Measurements from ENCODE around the gene RBFOX2.

The RBFOX2 gene

GRCh38 chr22:35912658-35913057 is 116.0 kb downstream of the RBFOX2 start:
- Mint-ChIP-seq H3K4me3 (no peak overlapping the region), H3K36me3 (no peaks in the 10 kb centered on the region), H3K27me3 (peaks cover 3% of the 10 kb centered on the region), H3K27ac (no peak overlapping the region), H3K4me1 (peaks cover 16% of the 10 kb centered on the region), H3K9me3 (no peaks in the 10 kb centered on the region)
- DNase-seq, result no peak
- CTCF ChIA-PET, result interaction anchor here (0.8 kb wide), 1 partner anchor 10 kb away, joined by 3 read pairs; no protein-coding TSS in a partner anchor

- no peaks in the 10 kb centered on the region for H3K36me3 Mint-ChIP-seq
- H3K27me3 Mint-ChIP-seq, result peaks cover 3% of the 10 kb centered on the region
- CTCF ChIA-PET, result interaction anchor here (0.8 to 1.1 kb wide), 2 partner anchors 9 to 154 kb away, joined by 3 read pairs; no protein-coding TSS in a partner anchor
- peaks cover 16% of the 10 kb centered on the region for H3K4me1 Mint-ChIP-seq
- H3K27ac Mint-ChIP-seq, result no peak overlapping the region
- no peaks in the 10 kb centered on the region for H3K9me3 Mint-ChIP-seq
- DNase-seq, result no peak
- no peak overlapping the region for H3K4me3 Mint-ChIP-seq
These were observed 116.7 kb downstream of the RBFOX2 start for GRCh38 chr22:35911877-35912276.

GRCh38 chr22:35910926-35911325 is 117.7 kb downstream of the RBFOX2 start:
- Mint-ChIP-seq H3K27me3 (peaks cover 3% of the 10 kb centered on the region), H3K27ac (no peak overlapping the region), H3K4me3 (no peak overlapping the region), H3K36me3 (no peaks in the 10 kb centered on the region), H3K4me1 (peaks cover 16% of the 10 kb centered on the region), H3K9me3 (no peaks in the 10 kb centered on the region)
- no peak for DNase-seq
- CTCF ChIA-PET, result interaction anchor here (1.1 kb wide), 1 partner anchor 155 kb away, joined by 3 read pairs; no protein-coding TSS in a partner anchor

- Mint-ChIP-seq H3K9me3 (no peaks in the 10 kb centered on the region), H3K27ac (no peak overlapping the region), H3K4me1 (peaks cover 8% of the 10 kb centered on the region), H3K36me3 (no peaks in the 10 kb centered on the region), H3K4me3 (no peak overlapping the region), H3K27me3 (peaks cover 3% of the 10 kb centered on the region)
- CTCF ChIA-PET, result interaction anchor here (0.7 kb wide), 1 partner anchor 184 kb away, joined by 3 read pairs; no protein-coding TSS in a partner anchor
- DNase-seq, result no peak
These were observed 118.4 kb downstream of the RBFOX2 start for GRCh38 chr22:35910003-35910769.

DNA sequence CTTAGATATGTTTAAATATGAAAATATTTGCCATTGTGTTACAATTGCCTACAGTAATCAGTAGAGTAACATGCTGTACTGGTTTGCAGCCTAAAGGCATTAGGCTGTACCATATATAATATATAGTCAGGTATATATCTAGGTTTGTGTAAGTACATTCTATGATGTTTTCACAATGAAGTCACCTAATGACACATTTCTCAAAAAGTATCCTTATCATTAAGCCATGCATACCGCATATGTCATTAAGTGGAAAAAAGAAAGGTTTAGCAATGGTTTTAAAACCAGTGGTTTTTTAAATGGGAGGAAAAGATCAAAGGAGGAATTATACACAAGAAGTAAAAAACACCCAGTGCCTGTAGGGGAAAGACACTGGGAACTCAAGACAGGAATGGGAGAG is 122.7 kb downstream of the RBFOX2 start:
- Mint-ChIP-seq H3K4me3 (no peak overlapping the region), H3K27me3 (peaks cover 6% of the 10 kb centered on the region), H3K9me3 (no peaks in the 10 kb centered on the region), H3K27ac (no peak overlapping the region), H3K4me1 (peaks cover 2% of the 10 kb centered on the region), H3K36me3 (no peaks in the 10 kb centered on the region)
- DNase-seq, result no peak
- CTCF ChIA-PET, result no interaction called here

GRCh38 chr22:35904752-35905151 is 123.9 kb downstream of the RBFOX2 start:
- Mint-ChIP-seq H3K4me3 (no peak overlapping the region), H3K27ac (no peak overlapping the region), H3K4me1 (peaks cover 8% of the 10 kb centered on the region), H3K36me3 (no peaks in the 10 kb centered on the region), H3K27me3 (peaks cover 6% of the 10 kb centered on the region), H3K9me3 (no peaks in the 10 kb centered on the region)
- DNase-seq, result no peak
- CTCF ChIA-PET, result interaction anchor here (0.9 kb wide), 1 partner anchor 41 kb away, joined by 3 read pairs; no protein-coding TSS in a partner anchor

DNA sequence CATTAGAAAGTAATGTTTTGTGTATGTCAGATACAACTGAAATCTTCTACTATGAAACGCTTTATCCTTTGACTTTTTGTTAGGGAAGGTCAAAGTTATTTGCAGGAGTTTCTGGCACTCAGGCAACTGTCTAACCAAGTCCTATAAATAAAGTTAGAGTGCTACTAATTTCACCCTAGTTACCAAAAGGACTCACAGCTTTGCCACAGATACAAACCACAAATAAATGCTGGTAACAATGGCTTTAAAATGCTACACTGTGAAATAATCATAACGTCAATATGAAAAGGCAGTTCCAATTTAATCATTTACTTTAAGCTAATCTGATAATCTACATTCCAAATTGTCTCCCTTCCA is 124.3 kb downstream of the RBFOX2 start:
- Mint-ChIP-seq H3K36me3 (no peaks in the 10 kb centered on the region), H3K27ac (no peak overlapping the region), H3K4me1 (peaks cover 8% of the 10 kb centered on the region), H3K9me3 (no peaks in the 10 kb centered on the region), H3K4me3 (no peak overlapping the region), H3K27me3 (peaks cover 6% of the 10 kb centered on the region)
- CTCF ChIA-PET, result interaction anchor here (0.9 kb wide), 1 partner anchor 41 kb away, joined by 3 read pairs; no protein-coding TSS in a partner anchor
- no peak for DNase-seq

- Mint-ChIP-seq H3K27ac (no peak overlapping the region), H3K27me3 (peaks cover 6% of the 10 kb centered on the region), H3K4me1 (peaks cover 8% of the 10 kb centered on the region), H3K4me3 (no peak overlapping the region), H3K9me3 (no peaks in the 10 kb centered on the region), H3K36me3 (no peaks in the 10 kb centered on the region)
- no peak for DNase-seq
- CTCF ChIA-PET, result interaction anchor here (0.5 to 1.4 kb wide), 2 partner anchors 9 to 425 kb away, joined by 3 read pairs; no protein-coding TSS in a partner anchor
These were observed 124.9 kb downstream of the RBFOX2 start for GRCh38 chr22:35903571-35904335.

DNA sequence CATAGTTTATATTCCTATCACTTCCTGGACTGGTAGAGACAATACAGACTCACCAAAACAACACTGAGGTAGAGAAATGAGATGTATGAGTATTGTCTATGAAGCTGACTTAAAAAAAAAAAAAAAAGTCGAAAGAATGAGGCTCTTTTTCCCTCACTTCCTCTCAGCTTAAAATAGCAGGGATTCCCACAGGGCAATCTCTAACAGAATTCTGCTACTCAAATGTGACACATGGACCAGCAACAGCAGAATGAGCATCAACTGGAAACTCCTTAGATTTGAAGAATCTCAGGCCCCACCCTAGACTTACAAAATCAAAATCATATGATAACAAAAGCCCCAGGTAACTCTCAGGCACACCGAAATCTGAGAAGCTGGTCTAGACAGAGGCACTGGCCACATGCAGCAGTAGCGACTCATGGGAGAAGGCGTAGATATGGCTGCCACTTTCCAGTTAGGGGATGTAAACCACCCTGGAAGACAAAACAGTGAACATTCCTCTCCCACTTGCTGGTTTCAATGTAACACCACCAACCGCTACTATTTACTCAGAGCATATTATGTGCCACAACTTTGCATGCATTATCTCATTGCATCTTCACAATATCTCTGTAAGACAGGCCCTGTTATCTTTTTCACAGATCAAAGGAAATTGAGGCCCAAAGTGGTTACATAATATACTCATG is 128.0 kb downstream of the RBFOX2 start:
- Mint-ChIP-seq H3K4me1 (peaks cover 8% of the 10 kb centered on the region), H3K4me3 (no peak overlapping the region), H3K27me3 (peaks cover 13% of the 10 kb centered on the region), H3K27ac (no peak overlapping the region), H3K9me3 (no peaks in the 10 kb centered on the region), H3K36me3 (no peaks in the 10 kb centered on the region)
- no peak for DNase-seq
- CTCF ChIA-PET, result interaction anchor here (0.7 kb wide), 1 partner anchor 8 kb away, joined by 3 read pairs; no protein-coding TSS in a partner anchor

DNA sequence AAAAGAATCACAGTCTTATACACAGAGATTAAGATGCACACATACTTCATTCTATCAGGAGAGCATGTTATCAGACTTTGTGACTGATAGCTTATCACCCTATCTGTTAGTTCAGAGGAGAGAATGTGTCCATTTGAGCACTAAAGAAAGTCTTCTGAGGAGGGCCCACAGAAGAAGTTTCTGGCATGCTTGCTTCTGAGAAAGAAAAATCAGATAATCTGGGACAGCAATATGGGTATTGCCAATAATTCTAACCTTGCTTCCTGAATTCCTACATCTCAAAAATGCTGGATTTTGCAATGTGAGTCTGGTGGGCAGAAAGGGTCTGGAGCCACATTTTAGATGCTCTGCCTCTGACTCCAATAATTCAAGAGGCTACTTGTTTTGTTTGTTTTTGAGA is 128.9 kb downstream of the RBFOX2 start:
- Mint-ChIP-seq H3K27ac (no peak overlapping the region), H3K27me3 (peaks cover 17% of the 10 kb centered on the region), H3K9me3 (no peaks in the 10 kb centered on the region), H3K4me3 (no peak overlapping the region), H3K36me3 (no peaks in the 10 kb centered on the region), H3K4me1 (peaks cover 8% of the 10 kb centered on the region)
- CTCF ChIA-PET, result no interaction called here
- no peak for DNase-seq

DNA sequence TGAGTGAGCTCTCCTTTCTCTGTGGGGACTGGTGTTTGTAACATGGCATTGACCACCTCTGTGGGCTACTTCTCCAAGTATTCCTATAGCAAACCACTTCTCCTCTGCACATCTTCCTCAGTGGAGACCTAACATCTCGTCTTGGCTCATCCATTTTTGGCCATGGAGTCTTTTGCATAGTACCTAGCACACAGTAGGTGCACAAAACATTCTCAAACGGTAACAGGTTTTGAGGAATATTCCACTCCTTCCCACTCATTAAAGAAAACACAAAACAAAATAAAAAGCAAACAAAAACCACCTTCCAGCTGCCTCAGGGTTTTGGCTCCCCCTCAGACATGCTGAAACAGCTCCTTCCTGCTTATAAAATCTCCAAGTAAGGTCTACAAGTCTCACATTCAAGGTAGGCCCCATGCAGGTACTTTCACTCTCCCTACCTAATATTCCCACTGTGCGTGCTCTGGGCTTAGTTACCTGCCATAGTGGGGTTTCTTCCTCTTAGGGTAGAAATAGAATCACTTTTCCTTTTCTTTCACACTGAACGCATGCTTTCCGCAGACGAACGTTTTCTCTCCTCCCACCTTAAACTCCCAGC is 132.4 kb downstream of the RBFOX2 start:
- H3K27ac Mint-ChIP-seq, result no peak overlapping the region
- H3K36me3 Mint-ChIP-seq, result no peaks in the 10 kb centered on the region
- H3K4me3 Mint-ChIP-seq, result no peak overlapping the region
- CTCF ChIA-PET, result no interaction called here
- H3K4me1 Mint-ChIP-seq, result peaks cover 8% of the 10 kb centered on the region
- no peak for DNase-seq
- peaks cover 20% of the 10 kb centered on the region for H3K27me3 Mint-ChIP-seq
- H3K9me3 Mint-ChIP-seq, result no peaks in the 10 kb centered on the region

GRCh38 chr22:35894937-35895708 is 133.5 kb downstream of the RBFOX2 start:
- peaks cover 20% of the 10 kb centered on the region for H3K27me3 Mint-ChIP-seq
- H3K27ac Mint-ChIP-seq, result no peak overlapping the region
- H3K4me3 Mint-ChIP-seq, result no peak overlapping the region
- no peaks in the 10 kb centered on the region for H3K9me3 Mint-ChIP-seq
- DNase-seq, result no peak
- CTCF ChIA-PET, result no interaction called here
- H3K4me1 Mint-ChIP-seq, result no peaks in the 10 kb centered on the region
- H3K36me3 Mint-ChIP-seq, result no peaks in the 10 kb centered on the region

DNA sequence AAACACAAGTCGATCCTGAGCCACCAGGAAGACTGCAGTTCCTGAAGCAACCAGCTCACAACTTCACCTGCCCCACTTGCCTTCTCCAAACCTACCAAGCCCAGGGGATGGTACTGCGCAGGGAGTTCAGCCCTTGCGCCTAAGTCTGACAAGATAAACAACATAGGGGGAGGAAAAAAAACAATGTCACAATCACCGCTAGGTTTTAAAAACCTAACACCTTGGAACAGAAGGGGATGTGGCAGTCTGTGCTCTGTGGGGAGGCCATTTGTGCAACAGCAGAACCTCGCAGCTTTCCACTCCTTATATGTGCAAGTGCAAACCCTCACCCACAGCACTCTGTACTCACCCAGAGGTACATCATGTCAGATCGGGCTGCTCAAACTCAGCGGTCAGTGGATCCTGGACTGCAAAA is 134.2 kb downstream of the RBFOX2 start:
- Mint-ChIP-seq H3K27me3 (peaks cover 20% of the 10 kb centered on the region), H3K4me3 (no peak overlapping the region), H3K36me3 (no peaks in the 10 kb centered on the region), H3K9me3 (no peaks in the 10 kb centered on the region), H3K27ac (no peak overlapping the region), H3K4me1 (no peaks in the 10 kb centered on the region)
- no peak for DNase-seq
- CTCF ChIA-PET, result no interaction called here
